ENCODE measurements around the gene SAP25. TPM values are rescaled to one million over a fixed set of nuclear protein-coding genes. Genes with fewer than 3 reads are reported as not detected.
"Not testable (repeated sequence)": the region's sequence is repeated elsewhere in the genome, so short reads cannot be mapped to it uniquely, and the experiment has no call there.

SAP25 gene
- total RNA-seq, 6 donors from 2014 or later: 1.2 to 18.9 (median 12.7) TPM

DNA sequence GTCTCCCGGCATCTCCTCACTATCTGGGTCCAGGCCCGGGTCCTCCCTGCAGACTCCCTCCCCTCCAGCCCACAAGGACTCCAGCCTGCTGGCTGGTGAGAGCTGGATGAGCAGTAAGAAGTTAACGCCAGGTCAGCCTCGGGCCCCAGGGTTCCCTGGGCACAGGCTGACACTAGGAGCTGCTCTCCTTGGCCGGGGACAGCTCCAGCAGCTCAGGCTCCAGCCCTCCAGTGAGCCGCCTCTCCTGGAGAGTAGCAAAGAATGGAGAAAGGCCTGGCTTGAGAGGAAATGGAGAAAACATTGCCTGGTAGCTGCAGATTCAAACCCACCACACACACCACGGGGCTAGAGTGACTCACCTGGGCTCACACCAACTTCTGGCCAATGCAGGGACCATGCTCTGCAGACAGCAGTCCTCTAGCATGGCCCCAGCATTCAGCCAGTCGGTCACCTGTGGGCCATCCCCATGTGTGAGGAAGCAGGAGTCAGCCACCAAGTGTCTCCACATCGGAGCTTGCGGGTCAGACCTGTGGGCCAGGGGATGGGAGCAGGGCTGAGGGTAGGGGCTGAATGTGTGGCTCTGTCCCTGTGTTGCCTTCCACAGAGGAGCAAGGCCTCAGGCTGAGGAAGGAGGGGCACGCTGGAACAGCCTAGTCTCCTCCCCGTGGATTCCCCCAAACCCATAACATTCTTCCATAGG, 6.5 kb downstream of the SAP25 start:
- ATAC-seq (ENCODE audit: low FRiP score in 2 of 2) (no peak), DNase-seq (no peak)
- no peak overlapping the region for H3K4me3 ChIP-seq
- no peaks in the 10 kb centered on the region for H3K27me3 ChIP-seq
- H3K27ac ChIP-seq: no peak overlapping the region
- peaks cover 0 to 19% (median 8%) of the 10 kb centered on the region in 4 donors for H3K36me3 ChIP-seq
- H3K9me3 ChIP-seq: no peaks in the 10 kb centered on the region
- 69 to 73% methylated on average over 3 to 12 of the region's 12 CpGs for WGBS, 2 donors
- TF ChIP-seq EP300 (IDR thresholded peaks at IDR 0.05): no peak
- no peak for TF ChIP-seq POLR2AphosphoS5 (IDR thresholded peaks at IDR 0.05)
- TF ChIP-seq POLR2A (IDR thresholded peaks at IDR 0.05): no peak
- TF ChIP-seq, protein P1, sequence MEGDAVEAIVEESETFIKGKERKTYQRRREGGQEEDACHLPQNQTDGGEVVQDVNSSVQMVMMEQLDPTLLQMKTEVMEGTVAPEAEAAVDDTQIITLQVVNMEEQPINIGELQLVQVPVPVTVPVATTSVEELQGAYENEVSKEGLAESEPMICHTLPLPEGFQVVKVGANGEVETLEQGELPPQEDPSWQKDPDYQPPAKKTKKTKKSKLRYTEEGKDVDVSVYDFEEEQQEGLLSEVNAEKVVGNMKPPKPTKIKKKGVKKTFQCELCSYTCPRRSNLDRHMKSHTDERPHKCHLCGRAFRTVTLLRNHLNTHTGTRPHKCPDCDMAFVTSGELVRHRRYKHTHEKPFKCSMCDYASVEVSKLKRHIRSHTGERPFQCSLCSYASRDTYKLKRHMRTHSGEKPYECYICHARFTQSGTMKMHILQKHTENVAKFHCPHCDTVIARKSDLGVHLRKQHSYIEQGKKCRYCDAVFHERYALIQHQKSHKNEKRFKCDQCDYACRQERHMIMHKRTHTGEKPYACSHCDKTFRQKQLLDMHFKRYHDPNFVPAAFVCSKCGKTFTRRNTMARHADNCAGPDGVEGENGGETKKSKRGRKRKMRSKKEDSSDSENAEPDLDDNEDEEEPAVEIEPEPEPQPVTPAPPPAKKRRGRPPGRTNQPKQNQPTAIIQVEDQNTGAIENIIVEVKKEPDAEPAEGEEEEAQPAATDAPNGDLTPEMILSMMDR (IDR thresholded peaks at IDR 0.05): no peak
- H3K4me1 ChIP-seq: peaks cover 13 to 37% (median 18%) of the 10 kb centered on the region in 4 donors

DNA sequence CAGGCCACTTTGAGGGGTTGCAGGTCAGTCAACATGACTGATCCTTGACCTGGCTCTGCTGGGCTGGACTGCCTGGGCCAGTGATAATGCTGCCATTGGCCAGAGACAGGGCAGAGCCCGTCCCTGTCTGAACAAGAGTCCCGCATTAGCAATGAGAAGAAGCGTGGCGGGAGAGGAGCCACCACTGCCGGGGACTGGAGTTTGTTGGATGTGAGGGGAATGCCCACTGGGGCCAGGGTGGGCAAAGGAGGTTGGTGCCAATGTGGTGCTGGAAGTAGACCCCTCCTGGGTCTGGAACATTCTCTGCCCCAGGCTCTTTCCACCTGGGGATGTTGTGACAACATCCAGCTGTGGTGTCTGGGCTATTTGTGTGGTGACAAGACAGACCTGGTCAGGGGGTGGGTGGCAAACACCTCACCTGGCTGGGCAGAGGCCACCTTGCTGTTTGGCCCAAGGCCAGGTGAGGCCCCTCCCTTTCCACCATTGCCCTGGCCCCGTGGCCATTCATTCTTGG, 7.6 kb downstream of the SAP25 start:
- no peak for TF ChIP-seq POLR2A (IDR thresholded peaks at IDR 0.05)
- TF ChIP-seq EP300 (IDR thresholded peaks at IDR 0.05): no peak
- TF ChIP-seq, protein P1 (IDR thresholded peaks at IDR 0.05): no peak
- no peak for TF ChIP-seq POLR2AphosphoS5 (IDR thresholded peaks at IDR 0.05)
- H3K4me3 ChIP-seq: no peak overlapping the region
- no peak for ATAC-seq (ENCODE audit: low FRiP score in 2 of 2)
- no peaks in the 10 kb centered on the region for H3K27me3 ChIP-seq
- 89 to 94% methylated on average over 6 of the region's 6 CpGs for WGBS, 2 donors
- peaks cover 0 to 18% (median 11%) of the 10 kb centered on the region in 4 donors for H3K36me3 ChIP-seq
- DNase-seq: no peak
- H3K27ac ChIP-seq: no peak overlapping the region
- no peaks in the 10 kb centered on the region for H3K9me3 ChIP-seq
- peaks cover 13 to 33% (median 18%) of the 10 kb centered on the region in 4 donors for H3K4me1 ChIP-seq

DNA sequence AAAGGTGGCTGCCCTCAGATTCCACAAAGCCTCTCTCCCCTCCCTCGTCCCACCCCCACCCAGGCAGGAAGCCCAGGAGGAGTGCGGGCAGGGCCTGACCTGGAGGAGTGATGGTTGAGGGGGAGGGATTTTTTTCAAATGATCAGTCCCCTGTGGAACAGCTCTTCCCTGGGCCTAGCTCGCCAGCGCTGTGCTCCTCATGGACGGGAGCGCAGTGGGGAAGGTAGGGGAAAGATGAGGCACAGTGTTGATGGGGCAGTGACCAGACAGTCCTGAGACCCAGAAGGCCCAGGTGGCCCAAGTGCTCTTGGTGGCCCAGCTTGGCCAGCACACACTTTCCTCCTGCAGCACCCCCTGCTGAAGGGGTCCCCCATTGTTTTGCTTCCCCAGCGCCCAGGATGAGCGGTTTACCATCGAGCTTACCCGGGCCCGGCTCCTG, 8.5 kb downstream of the SAP25 start:
- DNase-seq: no peak
- Histone ChIP-seq H3K4me1 (peaks cover 8 to 23% (median 14%) of the 10 kb centered on the region in 4 donors), H3K27ac (no peak overlapping the region), H3K36me3 (peaks cover 0 to 18% (median 11%) of the 10 kb centered on the region in 4 donors), H3K9me3 (no peaks in the 10 kb centered on the region), H3K4me3 (no peak overlapping the region), H3K27me3 (no peaks in the 10 kb centered on the region)
- ATAC-seq (ENCODE audit: low FRiP score in 2 of 2): no peak
- WGBS, 2 donors: 98% methylated on average over 11 of the region's 11 CpGs
- no peak for TF ChIP-seq EP300 (IDR thresholded peaks at IDR 0.05)
- TF ChIP-seq POLR2A (IDR thresholded peaks at IDR 0.05): no peak
- TF ChIP-seq, protein P1 (IDR thresholded peaks at IDR 0.05): no peak
- no peak for TF ChIP-seq POLR2AphosphoS5 (IDR thresholded peaks at IDR 0.05)

GRCh38 chr7:100564405-100564804, 9.3 kb downstream of the SAP25 start:
- not testable (repeated sequence) for H3K9me3 ChIP-seq; ATAC-seq (ENCODE audit: low FRiP score in 2 of 2); H3K4me3 ChIP-seq; DNase-seq; H3K27me3 ChIP-seq
- peaks cover 0 to 18% (median 11%) of the 10 kb centered on the region in 4 donors for H3K36me3 ChIP-seq
- 86 to 89% methylated on average over 6 of the region's 6 CpGs for WGBS, 2 donors
- H3K27ac ChIP-seq: peak overlapping the region in 1 of 4 donors; percentile 28
- peaks cover under 1 to 21% (median 7%) of the 10 kb centered on the region in 4 donors for H3K4me1 ChIP-seq

DNA sequence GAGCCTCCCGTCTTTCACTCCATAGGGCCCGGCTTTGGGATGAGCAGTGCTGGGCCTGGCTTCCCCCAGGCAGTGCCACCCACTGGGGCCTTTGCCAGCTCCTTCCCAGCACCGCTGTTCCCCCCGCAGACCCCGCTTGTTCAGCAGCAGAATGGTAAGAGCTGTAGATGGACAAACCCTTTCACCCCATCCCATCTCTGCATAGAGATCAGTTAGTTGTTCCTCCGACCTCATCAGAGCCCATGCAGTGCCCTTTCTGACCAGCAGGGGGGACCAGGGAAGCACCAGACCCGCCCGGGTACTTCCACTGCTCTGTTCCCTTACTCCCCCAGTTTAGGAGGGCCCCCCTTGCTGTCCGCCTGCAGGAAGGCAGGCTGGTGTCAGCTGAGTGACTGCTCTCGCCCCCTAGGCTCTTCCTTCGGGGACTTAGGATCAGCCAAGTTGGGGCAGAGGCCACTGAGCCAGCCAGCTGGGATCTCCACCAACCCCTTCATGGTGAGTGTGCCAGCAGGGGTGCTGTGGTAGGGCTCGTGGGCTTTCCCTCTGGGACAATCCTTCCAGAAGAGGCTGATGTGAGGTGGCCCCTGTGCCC, 9.8 kb downstream of the SAP25 start:
- 33 to 46% methylated on average over 3 to 12 of the region's 12 CpGs for WGBS, 2 donors
- Histone ChIP-seq H3K27ac (peak overlapping the region in 1 of 4 donors; percentile 28), H3K9me3 (no peaks in the 10 kb centered on the region), H3K36me3 (peaks cover 0 to 18% (median 11%) of the 10 kb centered on the region in 4 donors), H3K27me3 (no peaks in the 10 kb centered on the region), H3K4me1 (peaks cover 0 to 24% (median 4%) of the 10 kb centered on the region in 4 donors), H3K4me3 (no peak overlapping the region)
- TF ChIP-seq POLR2A (IDR thresholded peaks at IDR 0.05): no peak
- TF ChIP-seq, protein P1 (IDR thresholded peaks at IDR 0.05): peak; percentile 93 to 98 (median 96)
- ATAC-seq (ENCODE audit: low FRiP score in 2 of 2) (peak; percentile 77 to 85), DNase-seq (peak in 1 of 2 donors; percentile 74)
